Measurements from ENCODE around the gene MAMDC2.
A peak's percentile ranks its signal among the peaks of the same experiment; 100 is the strongest.

MAMDC2 gene

GRCh38 chr9:70010015-70010414, 33.6 kb upstream of the MAMDC2 start:
- H3F3A ChIP-seq (ENCODE audit: low read depth) = no peaks in the 10 kb centered on the region
- no peaks in the 10 kb centered on the region for H3K9me3 ChIP-seq (ENCODE audit: insufficient read depth, low read depth, low read length)
- H4K20me1 ChIP-seq (ENCODE audit: insufficient read depth, low read length, poor library complexity, severe bottlenecking) = no peaks in the 10 kb centered on the region
- no peaks in the 10 kb centered on the region for H3K27me3 ChIP-seq (ENCODE audit: insufficient read depth, low read length, poor library complexity, severe bottlenecking)
- H3K4me2 ChIP-seq (ENCODE audit: low read depth, low read length, poor library complexity, severe bottlenecking) = no peak overlapping the region
- no peak overlapping the region for H2AFZ ChIP-seq (ENCODE audit: low read length)
- no peaks in the 10 kb centered on the region for H3K9me2 ChIP-seq (replicated peaks; ENCODE audit: low read depth, low read length)
- H3K4me3 ChIP-seq (ENCODE audit: low read length, poor library complexity, severe bottlenecking) = no peak overlapping the region
- peaks cover 7% of the 10 kb centered on the region for H3K4me1 ChIP-seq (ENCODE audit: insufficient read depth, low read length, poor library complexity, severe bottlenecking)
- H3K36me3 ChIP-seq (ENCODE audit: insufficient read depth, low read length) = no peaks in the 10 kb centered on the region
- H3K79me2 ChIP-seq (ENCODE audit: insufficient read depth, low read length) = no peaks in the 10 kb centered on the region
- TF ChIP-seq CTCF (conservative IDR thresholded peaks at IDR 0.05; ENCODE audit: low read length) (no peak), EZH2phosphoT487 (IDR thresholded peaks at IDR 0.05; ENCODE audit: borderline replicate concordance) (no peak)
- H3K9ac ChIP-seq (ENCODE audit: low read depth, low read length, poor library complexity, severe bottlenecking) = no peak overlapping the region

- Histone ChIP-seq H2AFZ (ENCODE audit: low read length) (0 out of 2 replicates have a peak overlapping the region, but pooled peaks have one; percentile 43), H3K9ac (ENCODE audit: low read depth, low read length, poor library complexity, severe bottlenecking) (no peak overlapping the region), H3K9me2 (replicated peaks; ENCODE audit: low read depth, low read length) (no peaks in the 10 kb centered on the region), H3K27me3 (ENCODE audit: insufficient read depth, low read length, poor library complexity, severe bottlenecking) (no peaks in the 10 kb centered on the region), H3K4me2 (ENCODE audit: low read depth, low read length, poor library complexity, severe bottlenecking) (no peak overlapping the region), H3K4me3 (ENCODE audit: low read length, poor library complexity, severe bottlenecking) (no peak overlapping the region), H3K79me2 (ENCODE audit: insufficient read depth, low read length) (no peaks in the 10 kb centered on the region), H3K9me3 (ENCODE audit: insufficient read depth, low read depth, low read length) (no peaks in the 10 kb centered on the region), H3K4me1 (ENCODE audit: insufficient read depth, low read length, poor library complexity, severe bottlenecking) (peaks cover 7% of the 10 kb centered on the region), H3F3A (ENCODE audit: low read depth) (no peaks in the 10 kb centered on the region), H4K20me1 (ENCODE audit: insufficient read depth, low read length, poor library complexity, severe bottlenecking) (no peaks in the 10 kb centered on the region), H3K36me3 (ENCODE audit: insufficient read depth, low read length) (no peaks in the 10 kb centered on the region)
- TF ChIP-seq EZH2phosphoT487 (IDR thresholded peaks at IDR 0.05; ENCODE audit: borderline replicate concordance) = no peak
- no peak for TF ChIP-seq CTCF (conservative IDR thresholded peaks at IDR 0.05; ENCODE audit: low read length)
Observed at GRCh38 chr9:70011366-70011765, 32.3 kb upstream of the MAMDC2 start.

GRCh38 chr9:70012569-70012968, 31.1 kb upstream of the MAMDC2 start:
- no peaks in the 10 kb centered on the region for H3K9me3 ChIP-seq (ENCODE audit: insufficient read depth, low read depth, low read length)
- H3K27me3 ChIP-seq (ENCODE audit: insufficient read depth, low read length, poor library complexity, severe bottlenecking) = no peaks in the 10 kb centered on the region
- no peaks in the 10 kb centered on the region for H3K36me3 ChIP-seq (ENCODE audit: insufficient read depth, low read length)
- no peak overlapping the region for H2AFZ ChIP-seq (ENCODE audit: low read length)
- no peaks in the 10 kb centered on the region for H4K20me1 ChIP-seq (ENCODE audit: insufficient read depth, low read length, poor library complexity, severe bottlenecking)
- no peaks in the 10 kb centered on the region for H3K9me2 ChIP-seq (replicated peaks; ENCODE audit: low read depth, low read length)
- no peaks in the 10 kb centered on the region for H3K79me2 ChIP-seq (ENCODE audit: insufficient read depth, low read length)
- TF ChIP-seq CTCF (conservative IDR thresholded peaks at IDR 0.05; ENCODE audit: low read length) = no peak
- no peak for TF ChIP-seq EZH2phosphoT487 (IDR thresholded peaks at IDR 0.05; ENCODE audit: borderline replicate concordance)
- no peak overlapping the region for H3K4me2 ChIP-seq (ENCODE audit: low read depth, low read length, poor library complexity, severe bottlenecking)
- H3F3A ChIP-seq (ENCODE audit: low read depth) = no peaks in the 10 kb centered on the region
- H3K9ac ChIP-seq (ENCODE audit: low read depth, low read length, poor library complexity, severe bottlenecking) = no peak overlapping the region
- no peak overlapping the region for H3K4me3 ChIP-seq (ENCODE audit: low read length, poor library complexity, severe bottlenecking)
- peaks cover 7% of the 10 kb centered on the region for H3K4me1 ChIP-seq (ENCODE audit: insufficient read depth, low read length, poor library complexity, severe bottlenecking)
